ENCODE results near the gene SLC2A14. TPM values are rescaled to one million over a fixed set of nuclear protein-coding genes. Genes with fewer than 3 reads are reported as not detected.
A peak's percentile ranks its signal among the peaks of the same experiment; 100 is the strongest.
"Not testable (repeated sequence)": the region's sequence is repeated elsewhere in the genome, so short reads cannot be mapped to it uniquely, and the experiment has no call there.

The SLC2A14 gene
- polyA plus RNA-seq, 4 donors, result 0.03 to 0.77 (median 0.22) TPM; not detected in 1

DNA sequence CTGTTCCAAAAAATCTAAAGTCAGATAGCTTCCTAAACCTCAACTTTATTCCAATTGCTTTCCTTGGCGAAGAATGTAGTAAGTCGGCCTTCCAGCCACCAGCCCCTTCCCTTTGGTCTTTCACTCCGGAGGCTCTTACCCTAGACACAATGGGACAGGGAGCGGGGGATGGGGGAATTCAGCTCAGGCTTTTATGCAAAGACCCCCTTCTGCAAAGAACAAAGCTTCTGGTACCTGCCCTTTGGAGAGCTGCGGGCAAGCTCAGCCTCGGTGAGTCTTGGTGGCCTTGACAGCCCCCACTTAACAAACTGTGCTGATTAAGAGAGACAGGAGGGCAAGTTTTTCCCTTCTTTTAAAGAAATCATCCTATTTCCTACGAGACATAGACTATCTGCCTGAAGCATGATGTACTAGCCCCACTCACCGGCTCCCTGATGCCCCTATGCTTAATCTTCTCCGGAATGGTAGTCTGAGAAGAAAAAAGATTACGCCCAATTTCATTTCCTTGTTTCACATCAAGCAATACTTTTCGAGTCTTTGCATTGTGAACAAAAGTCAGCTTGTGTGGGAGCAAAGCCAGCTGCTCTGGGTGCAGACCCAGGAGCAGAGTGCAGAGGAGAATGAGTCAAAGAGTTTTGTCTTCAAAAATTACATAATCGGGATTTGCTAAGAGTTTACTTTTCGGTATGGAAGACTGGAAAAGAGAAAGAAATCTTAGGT, 85.0 kb downstream of the SLC2A14 start:
- Histone ChIP-seq H3K4me3 (ENCODE audit: low read depth in 1 of 3, low read length in 3 of 3) (no peak overlapping the region), H3K9me3 (ENCODE audit: control insufficient read depth in 2 of 2, insufficient read depth in 1 of 2, low read depth in 1 of 2, low read length in 1 of 2) (no peaks in the 10 kb centered on the region), H3K27me3 (ENCODE audit: control insufficient read depth in 3 of 3, insufficient read depth in 3 of 3, low read length in 3 of 3) (peaks cover 0 to 3% (median 0%) of the 10 kb centered on the region in 3 donors), H3K4me1 (ENCODE audit: control insufficient read depth in 3 of 3, insufficient read depth in 2 of 3, low read depth in 1 of 3, low read length in 2 of 3) (no peaks in the 10 kb centered on the region), H3K27ac (ENCODE audit: low read depth in 1 of 3, low read length in 2 of 3) (no peak overlapping the region), H3K36me3 (ENCODE audit: control insufficient read depth in 3 of 3, insufficient read depth in 2 of 3, low read depth in 1 of 3, low read length in 3 of 3) (no peaks in the 10 kb centered on the region)
- FAIRE-seq (no peak), DNase-seq (peak in 1 of 2 donors; percentile 54)
- 37 to 45% (median 43%) methylated on average over 13 of the region's 13 CpGs for WGBS, 3 donors

DNA sequence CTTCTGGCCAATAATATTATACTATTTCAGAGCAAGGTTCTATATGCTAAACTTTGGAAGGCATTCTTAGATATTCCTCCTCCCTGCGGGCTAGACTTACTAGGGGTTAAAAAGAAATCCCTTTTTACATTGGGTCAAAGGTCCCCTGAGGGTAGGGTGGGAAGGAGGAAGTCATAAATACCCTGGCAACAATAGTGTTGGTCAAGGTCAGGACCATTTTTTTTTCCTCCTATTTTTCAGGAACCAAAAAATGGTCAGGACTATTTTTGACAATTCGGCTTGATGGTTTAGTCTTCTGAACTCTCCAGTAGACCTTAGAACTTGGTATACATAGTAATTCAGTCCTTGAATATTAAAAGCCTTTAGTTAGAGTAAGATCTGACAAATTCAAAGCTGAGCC, 88.0 kb downstream of the SLC2A14 start:
- DNase-seq, result peak in 1 of 2 donors; percentile 25
- H3K27me3 ChIP-seq (ENCODE audit: control insufficient read depth in 3 of 3, insufficient read depth in 3 of 3, low read length in 3 of 3), result peaks cover 0 to 3% (median 0%) of the 10 kb centered on the region in 3 donors
- H3K4me1 ChIP-seq (ENCODE audit: control insufficient read depth in 3 of 3, insufficient read depth in 2 of 3, low read depth in 1 of 3, low read length in 2 of 3), result no peaks in the 10 kb centered on the region
- H3K9me3 ChIP-seq (ENCODE audit: control insufficient read depth in 2 of 2, insufficient read depth in 1 of 2, low read depth in 1 of 2, low read length in 1 of 2), result no peaks in the 10 kb centered on the region
- 19 to 38% (median 33%) methylated on average over 2 of the region's 2 CpGs for WGBS, 3 donors
- H3K4me3 ChIP-seq (ENCODE audit: low read depth in 1 of 3, low read length in 3 of 3), result no peak overlapping the region
- no peak overlapping the region for H3K27ac ChIP-seq (ENCODE audit: low read depth in 1 of 3, low read length in 2 of 3)
- no peaks in the 10 kb centered on the region for H3K36me3 ChIP-seq (ENCODE audit: control insufficient read depth in 3 of 3, insufficient read depth in 2 of 3, low read depth in 1 of 3, low read length in 3 of 3)
- FAIRE-seq, result no peak

DNA sequence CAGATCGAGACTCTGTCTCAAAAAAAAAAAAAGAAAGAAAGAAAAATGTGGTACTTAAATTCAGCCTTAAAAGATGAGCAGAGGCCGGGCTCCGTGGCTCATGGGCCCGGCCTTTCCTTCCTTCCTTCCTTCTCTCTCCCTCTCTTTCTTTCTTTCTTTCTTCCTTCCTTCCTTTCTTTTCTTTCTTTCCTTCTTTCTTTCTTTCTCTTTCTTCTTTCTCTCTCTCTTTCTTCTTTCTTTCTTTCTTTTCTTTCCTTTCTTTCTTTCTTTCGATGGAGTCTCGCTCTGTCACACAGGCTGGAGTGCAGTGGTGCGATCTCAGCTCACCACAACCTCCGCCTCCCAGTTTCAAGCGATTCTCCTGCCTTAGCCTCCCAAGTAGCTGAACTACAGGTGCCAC, 89.3 kb downstream of the SLC2A14 start:
- H3K36me3 ChIP-seq (ENCODE audit: control insufficient read depth in 3 of 3, insufficient read depth in 2 of 3, low read depth in 1 of 3, low read length in 3 of 3); H3K9me3 ChIP-seq (ENCODE audit: control insufficient read depth in 2 of 2, insufficient read depth in 1 of 2, low read depth in 1 of 2, low read length in 1 of 2); H3K27ac ChIP-seq (ENCODE audit: low read depth in 1 of 3, low read length in 2 of 3); H3K4me3 ChIP-seq (ENCODE audit: low read depth in 1 of 3, low read length in 3 of 3); H3K27me3 ChIP-seq (ENCODE audit: control insufficient read depth in 3 of 3, insufficient read depth in 3 of 3, low read length in 3 of 3); H3K4me1 ChIP-seq (ENCODE audit: control insufficient read depth in 3 of 3, insufficient read depth in 2 of 3, low read depth in 1 of 3, low read length in 2 of 3); FAIRE-seq; DNase-seq: not testable (repeated sequence)
- 85 to 92% (median 87%) methylated on average over 9 of the region's 9 CpGs for WGBS, 3 donors

DNA sequence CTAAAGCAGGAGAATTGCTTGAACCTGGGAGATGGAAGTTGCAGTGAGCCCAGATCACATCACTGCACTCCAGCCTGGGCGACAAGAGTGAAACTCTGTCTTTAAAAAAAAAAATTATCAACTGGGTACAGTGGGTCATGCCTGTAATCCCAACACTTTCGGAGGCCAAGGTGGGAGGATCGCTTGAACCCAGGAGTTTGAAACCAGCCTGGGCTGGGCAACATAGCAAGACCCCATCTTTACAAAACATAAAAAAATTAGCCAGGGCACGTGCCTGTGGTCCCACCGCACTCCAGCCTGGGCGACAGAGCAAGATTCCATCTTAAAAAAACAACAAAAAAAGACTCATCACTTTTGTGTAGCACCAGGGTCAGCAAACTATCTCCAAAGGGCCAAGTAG, 90.7 kb downstream of the SLC2A14 start:
- Histone ChIP-seq H3K4me1 (ENCODE audit: control insufficient read depth in 3 of 3, insufficient read depth in 2 of 3, low read depth in 1 of 3, low read length in 2 of 3) (no peaks in the 10 kb centered on the region), H3K27me3 (ENCODE audit: control insufficient read depth in 3 of 3, insufficient read depth in 3 of 3, low read length in 3 of 3) (no peaks in the 10 kb centered on the region), H3K27ac (ENCODE audit: low read depth in 1 of 3, low read length in 2 of 3) (no peak overlapping the region), H3K4me3 (ENCODE audit: low read depth in 1 of 3, low read length in 3 of 3) (no peak overlapping the region), H3K9me3 (ENCODE audit: control insufficient read depth in 2 of 2, insufficient read depth in 1 of 2, low read depth in 1 of 2, low read length in 1 of 2) (no peaks in the 10 kb centered on the region), H3K36me3 (ENCODE audit: control insufficient read depth in 3 of 3, insufficient read depth in 2 of 3, low read depth in 1 of 3, low read length in 3 of 3) (no peaks in the 10 kb centered on the region)
- DNase-seq (no peak), FAIRE-seq (no peak)
- WGBS, 3 donors, result 92 to 96% (median 93%) methylated on average over 6 of the region's 6 CpGs

DNA sequence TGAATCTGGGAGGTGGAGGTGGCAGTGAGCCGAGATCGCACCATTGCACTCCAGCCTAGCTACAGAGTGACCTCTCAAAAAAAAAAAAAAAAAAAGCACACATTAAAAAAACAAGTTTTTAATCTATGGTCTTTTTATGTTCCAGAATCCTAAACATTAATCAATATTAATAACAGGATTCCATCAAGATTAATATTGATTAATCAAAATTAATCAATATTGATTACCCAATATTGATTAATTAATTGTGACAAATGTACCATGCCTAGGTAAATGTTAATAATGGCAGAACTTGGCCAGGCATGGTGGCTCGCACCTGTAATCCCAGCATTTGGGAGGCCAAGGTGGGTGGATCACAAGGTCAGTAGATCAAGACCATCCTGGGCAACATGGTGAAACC, 91.4 kb downstream of the SLC2A14 start:
- DNase-seq (no peak), FAIRE-seq (no peak)
- Histone ChIP-seq H3K27ac (ENCODE audit: low read depth in 1 of 3, low read length in 2 of 3) (no peak overlapping the region), H3K9me3 (ENCODE audit: control insufficient read depth in 2 of 2, insufficient read depth in 1 of 2, low read depth in 1 of 2, low read length in 1 of 2) (no peaks in the 10 kb centered on the region), H3K27me3 (ENCODE audit: control insufficient read depth in 3 of 3, insufficient read depth in 3 of 3, low read length in 3 of 3) (no peaks in the 10 kb centered on the region), H3K4me1 (ENCODE audit: control insufficient read depth in 3 of 3, insufficient read depth in 2 of 3, low read depth in 1 of 3, low read length in 2 of 3) (no peaks in the 10 kb centered on the region), H3K36me3 (ENCODE audit: control insufficient read depth in 3 of 3, insufficient read depth in 2 of 3, low read depth in 1 of 3, low read length in 3 of 3) (no peaks in the 10 kb centered on the region), H3K4me3 (ENCODE audit: low read depth in 1 of 3, low read length in 3 of 3) (no peak overlapping the region)
- WGBS, 3 donors, result 66 to 84% (median 77%) methylated on average over 3 of the region's 3 CpGs

DNA sequence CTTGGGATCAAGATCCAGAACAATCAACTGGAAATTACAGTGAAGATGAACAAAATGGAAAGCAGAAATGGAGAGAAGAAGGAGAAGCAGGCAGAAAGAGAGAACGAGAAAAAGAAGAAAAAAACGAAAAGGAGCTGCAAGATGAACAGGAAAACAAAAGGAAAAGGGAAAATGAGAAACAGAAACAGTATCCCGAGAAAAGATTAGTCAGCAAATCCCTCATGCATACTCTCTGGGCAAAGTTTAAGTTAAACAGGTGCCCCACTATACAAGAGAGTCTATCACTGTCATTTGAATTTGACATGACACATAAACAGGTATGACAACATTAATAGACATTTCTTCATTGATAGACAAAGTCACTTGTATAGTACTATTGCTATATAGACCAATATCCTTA, 102.7 kb downstream of the SLC2A14 start:
- no peak for FAIRE-seq
- no peak overlapping the region for H3K4me3 ChIP-seq (ENCODE audit: low read depth in 1 of 3, low read length in 3 of 3)

More for the DNA sequence above, 102.7 kb downstream of the SLC2A14 start:
- Histone ChIP-seq H3K27me3 (ENCODE audit: control insufficient read depth in 3 of 3, insufficient read depth in 3 of 3, low read length in 3 of 3) (no peaks in the 10 kb centered on the region), H3K4me1 (ENCODE audit: control insufficient read depth in 3 of 3, insufficient read depth in 2 of 3, low read depth in 1 of 3, low read length in 2 of 3) (no peaks in the 10 kb centered on the region), H3K9me3 (ENCODE audit: control insufficient read depth in 2 of 2, insufficient read depth in 1 of 2, low read depth in 1 of 2, low read length in 1 of 2) (no peaks in the 10 kb centered on the region), H3K36me3 (ENCODE audit: control insufficient read depth in 3 of 3, insufficient read depth in 2 of 3, low read depth in 1 of 3, low read length in 3 of 3) (no peaks in the 10 kb centered on the region), H3K27ac (ENCODE audit: low read depth in 1 of 3, low read length in 2 of 3) (no peak overlapping the region)
- WGBS, 3 donors, result 8 to 44% (median 29%) methylated on average over 3 of the region's 3 CpGs
- DNase-seq, result peak; percentile 4 to 31

Other genes starting within 250 kb of the SLC2A14 start
- 100 to 1,000 TPM in 2 of 4 donors, 10 to 100 TPM in 2; 26.3 to 310 (median 127) TPM for gene APOBEC1, start 207.0 kb downstream of the SLC2A14 start, polyA plus RNA-seq
- gene GDF3, start 177.1 kb downstream of the SLC2A14 start, polyA plus RNA-seq, result under 1 TPM in 2 of 4 donors, not detected in 2; 0.09 to 0.31 TPM
- gene DPPA3, start 161.5 kb downstream of the SLC2A14 start, polyA plus RNA-seq, result not detected
- gene CLEC4C, start 125.5 kb downstream of the SLC2A14 start, polyA plus RNA-seq, result under 1 TPM in 1 of 4 donors, not detected in 3; 0.07 TPM
- gene NANOGNB, start 107.7 kb downstream of the SLC2A14 start, polyA plus RNA-seq, result not detected
- under 1 TPM in 1 of 4 donors, not detected in 3; 0.19 TPM for gene NANOG, start 83.5 kb downstream of the SLC2A14 start, polyA plus RNA-seq
- gene SLC2A3, start 63.3 kb upstream of the SLC2A14 start, polyA plus RNA-seq, result 10 to 100 TPM in 1 of 4 donors, 1 to 10 TPM in 2, under 1 TPM in 1; 0.89 to 18.1 (median 4.8) TPM
- gene FOXJ2, start 159.8 kb upstream of the SLC2A14 start, polyA plus RNA-seq, result 10 to 100 TPM in 1 of 4 donors, 1 to 10 TPM in 3; 3.8 to 11.1 (median 5.4) TPM
- 1 to 10 TPM; 2.7 to 7.5 (median 4.3) TPM for gene C3AR1, start 193.4 kb upstream of the SLC2A14 start, polyA plus RNA-seq
- gene NECAP1, start 209.4 kb upstream of the SLC2A14 start, polyA plus RNA-seq, result 10 to 100 TPM; 23.6 to 49.0 (median 33.7) TPM